ENCODE measurements around the gene STYXL2.

The STYXL2 gene

DNA sequence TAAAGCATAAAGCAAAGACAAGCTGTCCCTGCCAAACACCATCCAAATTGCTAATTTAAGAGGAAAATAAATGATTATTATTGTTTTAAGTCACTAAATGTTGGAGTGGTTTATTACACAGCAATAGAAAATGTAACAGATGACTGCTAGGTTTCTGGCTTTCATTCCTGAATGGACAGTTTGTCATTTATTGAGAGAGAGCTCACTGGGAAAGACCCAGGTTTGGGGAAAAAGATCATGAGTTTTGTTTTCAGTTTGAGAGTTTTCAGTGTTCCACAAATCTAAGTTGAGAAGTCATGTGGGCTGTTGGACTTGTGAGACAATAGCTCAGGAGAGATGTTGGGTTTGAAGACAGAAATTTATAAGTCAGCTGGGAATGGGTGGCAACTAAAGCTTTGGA lies 9.1 kb upstream of the STYXL2 start:
- no peak for ATAC-seq

DNA sequence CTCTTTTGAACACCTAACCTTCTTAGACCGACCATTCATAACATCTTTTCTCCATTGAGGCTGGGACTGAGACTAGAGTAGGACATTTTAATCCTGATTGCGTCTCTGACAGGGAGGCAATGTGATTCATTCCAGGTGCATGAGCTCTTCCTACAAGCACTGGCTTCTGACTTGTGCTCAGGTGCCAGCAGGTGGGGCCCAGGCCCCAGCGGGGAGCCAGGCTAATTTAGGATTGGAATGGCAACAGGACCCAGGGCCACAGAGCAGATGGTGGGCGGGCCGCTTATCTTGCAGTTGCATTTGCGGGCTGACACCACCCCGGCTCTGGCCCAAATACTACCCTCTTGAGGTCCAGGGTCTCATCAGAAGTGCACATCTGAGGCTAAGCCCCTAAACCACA lies 7.8 kb upstream of the STYXL2 start:
- ATAC-seq = no peak
- no peak for TF ChIP-seq SNAI2 (CRISPR knock-in tag; IDR thresholded peaks at IDR 0.05)
- no peak for TF ChIP-seq PPARA (CRISPR knock-in tag; IDR thresholded peaks at IDR 0.05; ENCODE audit: borderline replicate concordance)
- TF ChIP-seq ZNF565 (CRISPR knock-in tag; conservative IDR thresholded peaks at IDR 0.05; ENCODE audit: low read depth) = no peak
- no peak for TF ChIP-seq ARNTL (CRISPR knock-in tag; IDR thresholded peaks at IDR 0.05; ENCODE audit: borderline replicate concordance, low read depth)
- no peak for TF ChIP-seq ZFP30 (CRISPR knock-in tag; IDR thresholded peaks at IDR 0.05)
- no peak for TF ChIP-seq ZFP3 (CRISPR knock-in tag; IDR thresholded peaks at IDR 0.05)
- no peak for TF ChIP-seq GLIS3 (CRISPR knock-in tag; IDR thresholded peaks at IDR 0.05)
- TF ChIP-seq, protein P1, sequence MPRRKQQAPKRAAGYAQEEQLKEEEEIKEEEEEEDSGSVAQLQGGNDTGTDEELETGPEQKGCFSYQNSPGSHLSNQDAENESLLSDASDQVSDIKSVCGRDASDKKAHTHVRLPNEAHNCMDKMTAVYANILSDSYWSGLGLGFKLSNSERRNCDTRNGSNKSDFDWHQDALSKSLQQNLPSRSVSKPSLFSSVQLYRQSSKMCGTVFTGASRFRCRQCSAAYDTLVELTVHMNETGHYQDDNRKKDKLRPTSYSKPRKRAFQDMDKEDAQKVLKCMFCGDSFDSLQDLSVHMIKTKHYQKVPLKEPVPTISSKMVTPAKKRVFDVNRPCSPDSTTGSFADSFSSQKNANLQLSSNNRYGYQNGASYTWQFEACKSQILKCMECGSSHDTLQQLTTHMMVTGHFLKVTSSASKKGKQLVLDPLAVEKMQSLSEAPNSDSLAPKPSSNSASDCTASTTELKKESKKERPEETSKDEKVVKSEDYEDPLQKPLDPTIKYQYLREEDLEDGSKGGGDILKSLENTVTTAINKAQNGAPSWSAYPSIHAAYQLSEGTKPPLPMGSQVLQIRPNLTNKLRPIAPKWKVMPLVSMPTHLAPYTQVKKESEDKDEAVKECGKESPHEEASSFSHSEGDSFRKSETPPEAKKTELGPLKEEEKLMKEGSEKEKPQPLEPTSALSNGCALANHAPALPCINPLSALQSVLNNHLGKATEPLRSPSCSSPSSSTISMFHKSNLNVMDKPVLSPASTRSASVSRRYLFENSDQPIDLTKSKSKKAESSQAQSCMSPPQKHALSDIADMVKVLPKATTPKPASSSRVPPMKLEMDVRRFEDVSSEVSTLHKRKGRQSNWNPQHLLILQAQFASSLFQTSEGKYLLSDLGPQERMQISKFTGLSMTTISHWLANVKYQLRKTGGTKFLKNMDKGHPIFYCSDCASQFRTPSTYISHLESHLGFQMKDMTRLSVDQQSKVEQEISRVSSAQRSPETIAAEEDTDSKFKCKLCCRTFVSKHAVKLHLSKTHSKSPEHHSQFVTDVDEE (CRISPR knock-in tag; IDR thresholded peaks at IDR 0.05) = no peak
- TF ChIP-seq ZNF70 (CRISPR knock-in tag; IDR thresholded peaks at IDR 0.05) = no peak
- TF ChIP-seq OSR1 (CRISPR knock-in tag; IDR thresholded peaks at IDR 0.05) = no peak
- TF ChIP-seq BACH2 (CRISPR knock-in tag; IDR thresholded peaks at IDR 0.05; ENCODE audit: borderline replicate concordance) = no peak
- TF ChIP-seq ZC3H10 (CRISPR knock-in tag; IDR thresholded peaks at IDR 0.05) = no peak
- TF ChIP-seq, protein P2, sequence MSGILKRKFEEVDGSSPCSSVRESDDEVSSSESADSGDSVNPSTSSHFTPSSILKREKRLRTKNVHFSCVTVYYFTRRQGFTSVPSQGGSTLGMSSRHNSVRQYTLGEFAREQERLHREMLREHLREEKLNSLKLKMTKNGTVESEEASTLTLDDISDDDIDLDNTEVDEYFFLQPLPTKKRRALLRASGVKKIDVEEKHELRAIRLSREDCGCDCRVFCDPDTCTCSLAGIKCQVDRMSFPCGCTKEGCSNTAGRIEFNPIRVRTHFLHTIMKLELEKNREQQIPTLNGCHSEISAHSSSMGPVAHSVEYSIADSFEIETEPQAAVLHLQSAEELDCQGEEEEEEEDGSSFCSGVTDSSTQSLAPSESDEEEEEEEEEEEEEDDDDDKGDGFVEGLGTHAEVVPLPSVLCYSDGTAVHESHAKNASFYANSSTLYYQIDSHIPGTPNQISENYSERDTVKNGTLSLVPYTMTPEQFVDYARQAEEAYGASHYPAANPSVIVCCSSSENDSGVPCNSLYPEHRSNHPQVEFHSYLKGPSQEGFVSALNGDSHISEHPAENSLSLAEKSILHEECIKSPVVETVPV (CRISPR knock-in tag; IDR thresholded peaks at IDR 0.05) = no peak
- TF ChIP-seq CSDC2 (CRISPR knock-in tag; IDR thresholded peaks at IDR 0.05) = no peak

More for the DNA sequence above, 9.1 kb upstream of the STYXL2 start:
- TF ChIP-seq GLIS3 (CRISPR knock-in tag; IDR thresholded peaks at IDR 0.05) (no peak), TOX (CRISPR knock-in tag; IDR thresholded peaks at IDR 0.05; ENCODE audit: borderline replicate concordance) (no peak), OSR1 (CRISPR knock-in tag; IDR thresholded peaks at IDR 0.05) (no peak), TCF4 (CRISPR knock-in tag; IDR thresholded peaks at IDR 0.05; ENCODE audit: borderline replicate concordance) (no peak), ISL1 (CRISPR knock-in tag; IDR thresholded peaks at IDR 0.05) (no peak)

DNA sequence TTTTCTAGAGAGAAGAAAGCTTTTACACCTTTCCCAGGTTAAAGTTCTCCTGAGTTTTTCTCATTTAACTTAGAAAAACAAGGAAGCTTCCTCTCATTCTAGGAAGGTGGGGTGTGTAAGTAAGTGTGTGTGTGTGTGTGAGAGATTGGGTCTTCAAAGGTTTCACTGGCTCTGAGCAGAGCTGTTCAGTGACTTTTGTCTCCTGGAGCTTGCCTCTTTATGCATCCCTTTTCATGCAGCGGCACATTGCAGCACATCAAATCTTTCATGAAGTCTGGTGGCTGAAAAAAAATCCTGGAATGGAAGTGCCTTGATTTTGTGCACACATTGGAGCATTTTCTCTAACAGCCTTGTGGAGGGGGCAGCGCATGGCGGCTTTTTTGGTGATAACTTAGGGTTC lies 7.1 kb upstream of the STYXL2 start:
- no peak for ATAC-seq
- TF ChIP-seq CSDC2 (CRISPR knock-in tag; IDR thresholded peaks at IDR 0.05) (no peak), PATZ1 (CRISPR knock-in tag; IDR thresholded peaks at IDR 0.05; ENCODE audit: borderline replicate concordance) (no peak), ESRRG (CRISPR knock-in tag; IDR thresholded peaks at IDR 0.05) (no peak), POU6F1 (CRISPR knock-in tag; IDR thresholded peaks at IDR 0.05; ENCODE audit: borderline replicate concordance, low read depth) (no peak), RARB (CRISPR knock-in tag; IDR thresholded peaks at IDR 0.05) (no peak), SNAI2 (CRISPR knock-in tag; IDR thresholded peaks at IDR 0.05) (no peak), BACH2 (CRISPR knock-in tag; IDR thresholded peaks at IDR 0.05; ENCODE audit: borderline replicate concordance) (no peak), ZFP30 (CRISPR knock-in tag; IDR thresholded peaks at IDR 0.05) (no peak)
- TF ChIP-seq, protein P1 (CRISPR knock-in tag; IDR thresholded peaks at IDR 0.05) = no peak
